Upper lobe of left lung (tissue), 4 donors: ENCODE data around the gene UGT1A5.

Experiments used
- CTCF ChIP-seq, 6 experiments: fragments of 450-650 bp in 4 of 6; fragments of 200-600 bp in 2 of 6; sonication (generic) in 2 of 6; IDR thresholded peaks; one replicate each; pipeline ENCODE4 v1.5.1; 2016 to 2019; ENCODE audit warnings: antibody characterized with exemption in 6 of 6
- POLR2AphosphoS5 ChIP-seq, 2 donors: sonication (generic); formaldehyde crosslinking; IDR thresholded peaks; one replicate each; pipeline ENCODE4 v1.5.1; 2017; ENCODE audit warnings: antibody characterized with exemption in 2 of 2

GRCh38 chr2:233718552-233718951 is 5.8 kb downstream of the UGT1A5 start, which contains the start of gene UGT1A4:
- TF ChIP-seq CTCF (IDR thresholded peaks at IDR 0.05) (no peak), POLR2AphosphoS5 (IDR thresholded peaks at IDR 0.05) (no peak)
